Measurements from ENCODE around the gene SPN.

DNA sequence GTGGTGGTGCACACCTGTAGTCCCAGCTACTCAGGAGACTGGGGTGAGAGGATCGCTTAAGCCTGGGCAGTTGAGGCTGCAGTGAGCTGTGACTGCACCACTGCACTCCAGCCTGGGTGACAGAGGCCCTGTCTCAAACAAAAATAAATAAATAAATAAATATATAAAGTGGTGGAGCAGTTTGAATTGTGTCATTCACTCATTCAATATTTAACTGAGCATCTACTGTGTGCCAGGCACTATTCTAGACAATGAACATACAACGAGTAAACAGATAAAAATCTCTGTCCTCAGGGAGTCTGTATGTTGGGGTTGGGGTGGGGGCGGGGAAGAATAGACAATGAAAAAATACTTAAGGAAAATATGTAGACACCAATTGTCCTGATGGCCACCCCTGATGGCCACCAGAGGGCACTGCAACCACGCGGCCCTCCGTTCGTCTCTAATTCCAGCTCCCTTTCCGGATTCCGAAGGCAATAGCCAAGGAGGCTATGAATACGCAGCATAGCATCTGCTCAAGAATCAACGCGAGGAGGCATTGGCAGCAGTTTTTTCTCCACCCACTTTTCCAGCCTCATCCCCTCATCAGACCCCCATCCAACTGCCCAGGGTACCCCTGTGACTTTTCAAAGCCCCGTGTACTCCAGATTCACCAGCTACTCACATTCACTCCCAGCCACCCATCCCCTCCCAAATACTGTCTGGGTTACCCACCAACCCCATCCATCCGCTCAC lies 37.4 kb downstream of the SPN start:
- TF ChIP-seq CTCF (IDR thresholded peaks at IDR 0.05), result peak; percentile 96
- no peak for TF ChIP-seq REST (IDR thresholded peaks at IDR 0.05)
- TF ChIP-seq SMC3 (IDR thresholded peaks at IDR 0.05), result peak; percentile 92
- TF ChIP-seq POLR2A (IDR thresholded peaks at IDR 0.05; ENCODE audit: low read length), result no peak
- no peak for TF ChIP-seq HDAC2 (IDR thresholded peaks at IDR 0.05)
- no peak for TF ChIP-seq EP300 (IDR thresholded peaks at IDR 0.05)
- no peak for TF ChIP-seq MAZ (IDR thresholded peaks at IDR 0.05; ENCODE audit: borderline replicate concordance, low read depth, low read length)
- no peak for TF ChIP-seq NFE2L2 (conservative IDR thresholded peaks at IDR 0.05; ENCODE audit: low read length)
- no peak for TF ChIP-seq TP53 (CRISPR knock-in tag; IDR thresholded peaks at IDR 0.05)

Data from A549 (cell line).